HepG2 (cell line): ENCODE data around the gene USP7. TPM values are rescaled to one million over a fixed set of nuclear protein-coding genes. Genes with fewer than 3 reads are reported as not detected.

ENCODE experiments used
- CBX5 ChIP-seq: sonication (generic); formaldehyde crosslinking; IDR thresholded peaks from 2 replicates; pipeline ENCODE4 v1.4.0; 2020; ENCODE audit warnings: missing genetic modification reagents, borderline replicate concordance
- CERS6 ChIP-seq: sonication (generic); formaldehyde crosslinking; IDR thresholded peaks from 2 replicates; pipeline ENCODE4 v1.5.0; 2020; ENCODE audit warnings: missing genetic modification reagents
- CREB3 ChIP-seq: sonication (generic); formaldehyde crosslinking; IDR thresholded peaks from 2 replicates; pipeline ENCODE4 v1.5.0; 2020; ENCODE audit warnings: missing genetic modification reagents
- ELF4 ChIP-seq: sonication (generic); formaldehyde crosslinking; IDR thresholded peaks from 2 replicates; pipeline ENCODE4 v1.5.0; 2020; ENCODE audit warnings: missing genetic modification reagents, mild to moderate bottlenecking, moderate library complexity, borderline replicate concordance
- FOXK2 ChIP-seq: fragments of 450-650 bp; IDR thresholded peaks from 2 replicates; pipeline ENCODE4 v1.6.1; 2016
- HOXA5 ChIP-seq: sonication (generic); formaldehyde crosslinking; IDR thresholded peaks from 2 replicates; pipeline ENCODE4 v1.4.0; 2020; ENCODE audit warnings: missing genetic modification reagents
- JDP2 ChIP-seq: sonication (generic); formaldehyde crosslinking; IDR thresholded peaks from 2 replicates; pipeline ENCODE4 v1.8.1; 2022; ENCODE audit warnings: missing genetic modification reagents, borderline replicate concordance
- JUN ChIP-seq: sonication (generic); formaldehyde crosslinking; IDR thresholded peaks from 2 replicates; pipeline ENCODE4 v1.4.0; 2020; ENCODE audit warnings: mild to moderate bottlenecking, missing genetic modification reagents
- MNT ChIP-seq: fragments of 450-650 bp; IDR thresholded peaks from 2 replicates; pipeline ENCODE4 v1.6.1; 2016
- MYC ChIP-seq: sonication (generic); formaldehyde crosslinking; IDR thresholded peaks from 2 replicates; pipeline ENCODE4 v1.9.0; 2021; ENCODE audit warnings: missing genetic modification reagents, borderline replicate concordance
- RAD51 ChIP-seq: fragments of 450-650 bp; IDR thresholded peaks from 2 replicates; pipeline ENCODE4 v1.6.1; 2016; ENCODE audit warnings: borderline replicate concordance
- SAP130 ChIP-seq: IDR thresholded peaks from 2 replicates; pipeline ENCODE4 v1.6.1; 2016; ENCODE audit warnings: low read depth
- SNAPC4 ChIP-seq: sonication (generic); formaldehyde crosslinking; IDR thresholded peaks from 2 replicates; pipeline ENCODE4 v1.4.0; 2020; ENCODE audit warnings: mild to moderate bottlenecking, missing genetic modification reagents
- SP140L ChIP-seq: sonication (generic); formaldehyde crosslinking; IDR thresholded peaks from 2 replicates; pipeline ENCODE4 v1.4.0; 2020; ENCODE audit warnings: missing genetic modification reagents, borderline replicate concordance
- TFAP4 ChIP-seq: sonication (generic); IDR thresholded peaks from 2 replicates; pipeline ENCODE4 v1.6.1; 2016; ENCODE audit warnings: low read depth, borderline replicate concordance
- ZFP90 ChIP-seq: sonication (generic); formaldehyde crosslinking; IDR thresholded peaks from 2 replicates; pipeline ENCODE4 v1.8.0; 2022; ENCODE audit warnings: missing genetic modification reagents, mild to moderate bottlenecking, inconsistent platforms, borderline replicate concordance
- ZNF672 ChIP-seq: sonication (generic); formaldehyde crosslinking; IDR thresholded peaks from 2 replicates; pipeline ENCODE4 v1.8.1; 2022; ENCODE audit warnings: missing genetic modification reagents
- ZNF891 ChIP-seq: sonication (generic); formaldehyde crosslinking; IDR thresholded peaks from 2 replicates; pipeline ENCODE4 v1.5.0; 2020; ENCODE audit warnings: mild to moderate bottlenecking, missing genetic modification reagents
- polyA plus RNA-seq, 8 experiments: library from polyadenylated mRNA; depleted of rRNA in 3 of 8; stranded (reverse) in 7 of 8; unstranded in 1 of 8; fragments of >200 nt; fragmentation: Illumina TruSeq in 4 of 8; extraction: Trizol in 4 of 8; gene quantifications; 2 replicates each; pipeline versions ENCODE4 v1.2.1 to v1.2.3, GENCODE V29; 2011 to 2016; ENCODE audit warnings: low read depth in 4 of 8, missing spikeins in 1 of 8, mixed read lengths in 1 of 8; ENCODE audit not compliant: insufficient read depth in 1 of 8
- total RNA-seq, 5 experiments: library from RNA; depleted of rRNA; stranded (reverse); fragments of >200 nt; fragmentation: Illumina TruSeq; extraction: Trizol; gene quantifications; 2 replicates each; pipeline ENCODE4 v1.2.3, GENCODE V29; 2016; ENCODE audit warnings: low read depth in 1 of 5

Gene USP7
- total and polyA plus RNA-seq, 2 of the 13 experiments (the other 11 are each of a cell fraction or from before 2014, with no cell fraction given): 52.5 to 173 TPM

- TF ChIP-seq MNT (no peak), HOXA5 (no peak), ZFP90 (no peak), RAD51 (no peak), TFAP4 (peak; percentile 94), ZNF891 (CRISPR knock-in tag) (peak; percentile 51; the same call in 1 of the 2 replicates), CBX5 (CRISPR knock-in tag) (peak; percentile 30; the same call in 1 of the 2 replicates), CREB3 (no peak), SP140L (CRISPR knock-in tag) (no peak), JDP2 (CRISPR knock-in tag) (no peak), JUN (peak; percentile 55; the same call in 1 of the 2 replicates), CERS6 (CRISPR knock-in tag) (no peak), ZNF672 (no peak), FOXK2 (no peak), ELF4 (CRISPR knock-in tag) (no peak), MYC (CRISPR knock-in tag) (no peak; the same call in 1 of the 2 replicates), SNAPC4 (CRISPR knock-in tag) (no peak), SAP130 (CRISPR knock-in tag) (peak; percentile 66; the same call in 1 of the 2 replicates)
Observed at GRCh38 chr16:8989099-8989878, 25.6 kb upstream of the USP7 start (continued).
